Activated CD4-positive, alpha-beta T cell treated with anti-CD3 and anti-CD28 coated beads, Interleukin-2, amount 50 U/mL, for 4 hours (primary cell): ENCODE results near the gene PIBF1.
"Not testable (repeated sequence)": the region's sequence is repeated elsewhere in the genome, so short reads cannot be mapped to it uniquely, and the experiment has no call there.

Experiments
- DNase-seq, 2 experiments: peaks; one replicate each; pipeline ENCODE4 v3.0.0-alpha.2; 2020

PIBF1 gene, protein sequence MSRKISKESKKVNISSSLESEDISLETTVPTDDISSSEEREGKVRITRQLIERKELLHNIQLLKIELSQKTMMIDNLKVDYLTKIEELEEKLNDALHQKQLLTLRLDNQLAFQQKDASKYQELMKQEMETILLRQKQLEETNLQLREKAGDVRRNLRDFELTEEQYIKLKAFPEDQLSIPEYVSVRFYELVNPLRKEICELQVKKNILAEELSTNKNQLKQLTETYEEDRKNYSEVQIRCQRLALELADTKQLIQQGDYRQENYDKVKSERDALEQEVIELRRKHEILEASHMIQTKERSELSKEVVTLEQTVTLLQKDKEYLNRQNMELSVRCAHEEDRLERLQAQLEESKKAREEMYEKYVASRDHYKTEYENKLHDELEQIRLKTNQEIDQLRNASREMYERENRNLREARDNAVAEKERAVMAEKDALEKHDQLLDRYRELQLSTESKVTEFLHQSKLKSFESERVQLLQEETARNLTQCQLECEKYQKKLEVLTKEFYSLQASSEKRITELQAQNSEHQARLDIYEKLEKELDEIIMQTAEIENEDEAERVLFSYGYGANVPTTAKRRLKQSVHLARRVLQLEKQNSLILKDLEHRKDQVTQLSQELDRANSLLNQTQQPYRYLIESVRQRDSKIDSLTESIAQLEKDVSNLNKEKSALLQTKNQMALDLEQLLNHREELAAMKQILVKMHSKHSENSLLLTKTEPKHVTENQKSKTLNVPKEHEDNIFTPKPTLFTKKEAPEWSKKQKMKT

DNA sequence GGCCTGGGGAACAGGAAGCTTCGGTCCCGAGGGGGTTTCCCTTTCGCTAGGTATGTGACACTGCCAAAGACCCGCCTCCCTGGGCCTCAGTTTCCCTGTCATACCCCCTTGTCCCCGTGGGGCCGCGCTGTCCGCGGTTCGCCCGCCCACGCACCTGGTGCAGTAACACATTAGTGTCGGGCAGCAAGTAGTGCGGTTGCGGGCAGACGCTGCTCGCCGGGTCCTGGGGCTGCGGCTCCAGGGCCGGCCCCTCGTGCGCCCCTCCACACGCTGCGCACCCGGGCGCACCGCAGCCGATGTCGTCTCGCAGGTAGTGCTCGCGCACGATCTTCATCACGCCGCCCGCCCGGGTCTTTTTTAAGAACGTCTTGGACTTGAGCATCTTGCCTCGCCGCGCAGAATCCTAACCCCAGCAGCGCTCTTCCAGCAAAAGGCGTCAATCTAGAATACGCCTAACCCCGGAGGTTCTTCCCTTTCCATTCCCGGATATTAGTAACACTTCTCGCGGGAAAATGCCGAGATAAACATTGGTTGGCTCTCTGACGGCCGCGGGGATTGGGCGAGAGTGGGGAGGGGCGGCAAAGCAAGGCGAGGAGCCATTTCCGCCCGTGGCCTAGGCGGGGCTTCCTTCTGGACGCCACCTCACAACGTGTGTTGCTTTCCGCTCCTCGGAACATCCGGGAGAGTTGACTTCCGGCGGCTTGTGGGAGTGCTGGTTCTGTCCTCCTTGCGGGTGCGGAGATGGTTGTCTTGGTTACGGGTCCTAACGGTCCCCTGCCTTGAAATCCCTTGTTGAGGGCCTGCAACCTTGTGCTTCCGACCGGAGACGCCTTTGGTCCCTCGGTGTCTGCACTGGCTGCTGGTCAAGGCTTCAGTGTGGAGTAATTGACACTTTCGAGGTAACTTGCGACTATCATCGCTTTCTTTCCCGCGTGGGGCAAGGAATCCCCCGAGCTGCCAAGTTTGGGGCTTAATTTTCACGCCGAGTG lies at the start of gene PIBF1, which contains the start of gene DIS3:
Gene PIBF1 (plus strand): TSS at position 683 of the 989 bp plus-strand sequence. CDS start 1,337 bp downstream, outside the sequence.
Gene DIS3 (minus strand): TSS at position 450 of the 989 bp plus-strand sequence. CDS start 68 bp downstream, at position 382.
- DNase-seq = peak; percentile 93 to 95

DNA sequence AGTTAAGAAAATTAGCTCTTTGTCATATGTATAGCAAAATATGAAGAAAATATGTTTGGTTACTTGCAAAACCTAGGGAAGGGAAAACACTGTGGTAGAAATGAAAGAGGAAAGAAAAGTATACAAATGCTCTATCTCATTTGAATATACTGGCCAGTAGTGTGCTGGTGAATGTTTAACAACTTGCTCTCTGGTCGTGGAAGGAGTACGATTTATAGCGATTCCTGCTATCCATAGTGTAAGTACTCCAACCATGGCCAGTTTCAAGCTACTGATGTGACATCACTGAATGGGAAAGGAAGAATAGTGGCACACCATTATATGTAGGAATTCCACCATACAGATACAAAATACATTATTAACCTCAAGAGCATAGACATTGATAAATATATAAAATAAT lies 44.9 kb upstream of the PIBF1 start:
- no peak for DNase-seq

DNA sequence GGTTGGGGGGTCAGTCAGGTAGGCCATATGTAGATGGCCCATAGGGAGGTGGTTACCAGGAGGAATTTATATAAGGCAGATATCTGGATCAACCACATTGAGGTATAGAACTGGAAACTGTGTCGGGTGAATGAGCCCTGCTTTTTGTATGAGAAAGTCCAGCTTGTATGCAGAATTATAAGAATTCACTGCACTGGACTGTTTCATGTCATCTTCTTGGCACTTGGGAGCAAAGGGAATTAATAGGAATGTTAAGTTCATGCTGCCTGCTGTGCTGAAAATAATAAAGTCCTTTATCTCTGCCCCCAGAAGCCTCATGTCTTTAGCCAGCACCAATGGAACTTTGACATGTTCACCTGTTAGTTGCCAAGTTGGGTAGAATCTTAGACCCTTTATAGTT lies 41.9 kb upstream of the PIBF1 start:
- no peak for DNase-seq

DNA sequence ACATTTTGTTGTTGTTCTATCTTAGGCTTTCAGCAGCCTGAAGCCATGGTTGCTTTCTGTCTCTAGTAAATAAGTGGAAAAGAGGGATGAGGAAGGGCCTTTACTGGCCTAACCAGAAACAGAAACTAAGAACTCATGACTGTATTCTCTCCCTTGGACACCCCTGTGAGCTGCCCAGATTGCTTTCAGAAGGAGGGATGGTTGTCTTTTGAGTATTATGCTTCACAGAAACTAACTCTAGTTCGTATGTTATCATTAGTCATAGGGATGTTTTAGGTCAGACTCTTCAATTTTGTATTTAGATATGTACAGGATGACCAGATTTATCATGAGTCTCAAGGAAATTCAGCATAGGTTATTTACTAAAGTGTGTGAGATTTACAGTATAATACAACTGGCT lies 36.7 kb upstream of the PIBF1 start:
- DNase-seq = no peak

DNA sequence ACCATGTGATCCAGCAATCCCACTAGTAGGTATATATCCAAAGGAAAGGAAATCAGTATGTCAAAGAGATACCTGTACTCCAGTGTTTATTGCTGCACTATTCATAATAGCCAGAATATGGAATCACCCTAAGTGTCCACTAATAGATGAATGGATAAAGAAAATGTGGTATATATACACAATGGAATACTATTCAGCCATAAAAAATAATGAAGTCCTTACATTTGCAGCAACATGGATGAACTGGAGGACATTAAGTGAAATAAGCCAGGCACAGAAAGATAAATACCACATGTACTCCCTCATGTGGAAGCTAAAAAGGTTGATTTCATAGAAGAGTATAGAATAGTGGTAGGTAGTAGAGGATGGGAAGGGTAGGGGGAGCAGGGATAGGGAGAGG lies 30.7 kb upstream of the PIBF1 start:
- DNase-seq = no peak

DNA sequence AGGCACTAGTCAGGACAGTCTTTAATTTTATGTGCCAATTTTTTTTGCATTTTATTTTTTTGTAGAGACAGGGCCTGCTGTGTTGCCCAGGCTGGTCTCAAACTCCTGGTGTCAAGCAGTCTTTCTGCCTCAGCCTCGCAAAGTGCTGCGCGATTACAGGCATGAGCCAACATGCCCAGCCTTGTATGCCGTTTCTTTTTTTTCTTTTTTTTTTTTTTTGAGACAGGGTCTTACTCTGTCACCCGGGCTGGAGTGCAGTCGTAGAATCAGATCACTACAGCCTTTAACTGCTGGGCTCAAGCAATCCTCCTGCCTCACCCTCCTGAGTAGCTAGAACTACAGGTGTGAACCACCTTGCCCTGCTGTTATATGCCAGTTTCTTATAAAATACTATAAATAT lies 27.8 kb upstream of the PIBF1 start:
- no peak for DNase-seq

DNA sequence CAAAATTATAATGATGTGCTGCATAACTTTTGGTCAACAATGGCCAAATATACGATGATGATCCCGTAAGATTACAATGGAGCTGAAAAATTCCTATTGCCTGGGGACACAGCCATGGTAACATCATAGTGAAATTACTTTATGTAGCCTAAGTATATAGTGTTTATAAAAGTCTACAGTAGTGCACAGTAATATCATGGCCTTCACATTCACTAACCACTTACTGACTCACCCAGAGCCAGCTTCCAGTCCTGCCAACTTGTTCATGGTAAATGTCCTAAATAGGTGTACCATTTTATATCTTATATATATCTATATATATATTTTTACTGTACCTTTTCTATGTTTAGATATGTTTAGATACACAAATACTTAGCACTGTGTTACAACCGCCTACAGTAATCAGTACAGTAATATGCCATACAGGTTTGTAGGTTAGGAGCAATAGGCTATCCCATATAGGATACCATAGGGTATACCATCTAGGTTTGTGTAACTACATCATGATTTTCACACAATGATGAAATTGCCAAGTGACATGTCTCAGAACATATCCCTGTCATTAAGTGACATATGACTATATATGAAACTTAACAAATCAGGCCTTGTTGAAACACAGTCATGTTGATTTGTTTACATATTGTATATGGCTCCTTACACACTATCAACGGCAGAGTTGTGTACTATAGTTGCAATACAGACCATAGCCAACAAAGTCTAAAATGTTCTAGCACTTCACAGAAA lies 24.0 kb upstream of the PIBF1 start:
- no peak for DNase-seq

DNA sequence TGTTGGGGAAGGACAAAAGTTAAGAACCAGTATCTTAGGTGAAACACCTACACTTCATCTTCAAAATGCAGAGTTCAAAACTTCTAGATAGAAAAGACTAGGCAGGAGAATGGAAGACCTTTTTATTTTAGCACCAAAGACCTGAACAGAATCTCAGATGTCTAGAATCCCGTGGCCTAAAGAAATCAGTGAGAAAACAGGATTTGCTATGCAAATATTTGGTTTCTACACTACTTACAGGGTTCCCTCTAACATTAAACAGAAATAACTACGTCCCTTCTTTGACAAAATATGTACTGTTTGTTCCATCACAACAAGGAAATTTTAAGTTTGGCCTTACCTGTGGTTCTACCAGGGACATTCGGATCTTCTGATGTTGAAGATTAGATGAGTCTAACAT lies 21.7 kb upstream of the PIBF1 start:
- DNase-seq = no peak

DNA sequence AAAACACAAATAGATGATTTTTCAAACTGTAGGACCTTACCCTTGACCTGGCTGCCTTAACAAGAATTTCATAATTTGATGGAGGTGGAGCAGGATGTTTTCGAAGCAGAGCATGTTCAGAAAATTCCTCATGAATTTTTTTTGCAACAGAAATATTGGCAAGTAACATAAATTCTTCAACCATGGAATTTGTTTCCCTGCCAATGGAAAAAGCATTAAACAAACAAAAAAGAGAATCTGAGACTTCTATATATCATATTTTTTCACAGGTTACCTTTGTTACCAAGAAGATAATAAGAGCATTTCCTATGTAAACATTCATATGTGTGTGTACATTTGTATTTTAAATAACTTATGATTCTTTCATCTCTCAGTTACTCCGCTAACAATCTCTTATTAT lies 18.5 kb upstream of the PIBF1 start:
- no peak for DNase-seq

DNA sequence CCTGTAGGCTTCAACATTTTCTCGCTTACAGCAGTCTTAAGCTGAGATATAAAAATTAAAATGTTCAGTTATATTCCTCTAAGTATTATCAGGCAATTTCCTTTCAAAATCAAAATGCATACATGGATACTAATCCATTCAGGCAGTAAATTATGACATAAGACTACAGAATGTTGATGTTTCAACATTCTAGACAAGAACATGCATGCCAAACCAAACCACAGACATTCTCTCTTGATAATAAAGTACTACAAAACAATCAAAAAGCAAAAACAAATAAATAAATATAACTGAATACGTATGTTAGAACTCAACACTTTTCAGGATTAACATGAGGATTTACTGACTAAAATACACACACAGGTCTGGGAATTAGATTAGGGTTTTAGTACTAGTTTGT lies 7.9 kb upstream of the PIBF1 start:
- no peak for DNase-seq

DNA sequence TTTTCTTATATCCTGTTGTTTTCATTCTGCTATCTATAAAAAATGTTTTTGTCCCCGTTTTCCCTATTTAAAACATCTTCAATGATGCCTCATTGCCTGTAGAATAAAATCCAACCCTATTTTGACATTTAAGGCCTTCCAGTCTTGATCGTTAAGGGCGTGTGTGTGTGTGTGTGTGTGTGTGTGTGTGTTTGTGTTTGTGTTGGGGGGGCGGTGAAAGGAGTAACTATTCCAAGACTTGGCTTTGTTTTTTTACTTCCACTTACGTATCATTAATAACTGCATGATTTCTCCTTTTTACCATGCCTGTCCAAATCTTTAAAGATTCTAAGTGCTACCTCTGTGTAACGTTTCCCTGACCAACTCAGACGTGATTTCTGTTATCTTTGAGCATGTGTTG lies 784 bp downstream of the PIBF1 start:
- DNase-seq = no peak

DNA sequence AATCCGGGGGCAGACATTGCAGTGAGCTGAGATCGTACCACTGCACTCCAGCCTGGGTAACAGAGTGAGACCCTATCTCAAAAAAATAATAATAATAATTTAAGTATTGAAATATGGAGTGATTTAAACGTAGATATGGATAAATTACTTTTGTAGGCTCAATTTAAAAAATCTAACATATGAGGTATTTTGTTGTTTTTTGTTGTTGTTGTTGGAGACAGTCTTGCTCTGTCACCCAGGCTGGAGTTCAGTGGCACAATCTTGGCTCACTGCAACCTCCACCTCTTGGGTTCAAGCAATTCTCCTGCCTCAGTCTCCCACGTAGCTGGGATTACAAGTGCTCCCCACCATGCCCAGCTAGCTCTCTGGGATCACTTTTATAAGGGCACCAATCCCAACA lies 2.7 kb downstream of the PIBF1 start:
- not testable (repeated sequence) for DNase-seq

DNA sequence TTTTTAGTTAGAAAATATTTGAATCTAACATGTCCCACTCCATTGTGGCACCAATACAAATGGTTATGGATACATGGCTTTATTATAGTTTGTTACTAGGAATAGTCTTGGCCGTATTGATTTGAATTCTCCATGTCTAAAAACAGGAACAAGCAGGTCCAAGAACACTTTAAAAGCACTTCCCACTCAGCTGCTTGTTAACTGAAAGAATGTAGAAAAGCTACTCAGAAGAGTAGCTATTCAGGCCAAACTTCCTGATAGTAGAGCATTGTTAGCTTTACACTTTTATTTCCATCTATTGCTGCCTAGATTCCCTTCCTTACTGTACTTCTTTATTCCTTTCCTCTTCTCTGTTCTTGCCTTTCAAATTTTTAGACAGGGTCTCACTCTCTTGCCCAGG lies 6.9 kb downstream of the PIBF1 start:
- no peak for DNase-seq

DNA sequence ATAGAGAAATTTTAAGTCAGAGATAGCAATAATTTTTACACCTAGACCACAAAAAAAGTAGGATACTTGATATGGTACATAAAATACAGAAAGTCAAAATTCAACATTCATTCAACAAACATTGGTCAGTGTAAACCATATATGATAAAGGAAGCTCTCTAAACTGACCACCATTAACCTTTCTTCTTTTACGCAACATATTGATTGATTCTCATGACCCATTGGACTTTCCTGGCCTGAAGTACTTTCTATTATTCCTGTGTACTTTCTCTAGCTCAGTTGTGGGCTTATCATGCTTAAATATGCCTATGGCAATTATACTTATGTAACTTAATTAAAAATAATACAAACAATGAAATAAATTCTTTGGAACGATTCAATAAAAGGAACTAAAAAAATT lies 10.7 kb downstream of the PIBF1 start:
- DNase-seq = no peak

DNA sequence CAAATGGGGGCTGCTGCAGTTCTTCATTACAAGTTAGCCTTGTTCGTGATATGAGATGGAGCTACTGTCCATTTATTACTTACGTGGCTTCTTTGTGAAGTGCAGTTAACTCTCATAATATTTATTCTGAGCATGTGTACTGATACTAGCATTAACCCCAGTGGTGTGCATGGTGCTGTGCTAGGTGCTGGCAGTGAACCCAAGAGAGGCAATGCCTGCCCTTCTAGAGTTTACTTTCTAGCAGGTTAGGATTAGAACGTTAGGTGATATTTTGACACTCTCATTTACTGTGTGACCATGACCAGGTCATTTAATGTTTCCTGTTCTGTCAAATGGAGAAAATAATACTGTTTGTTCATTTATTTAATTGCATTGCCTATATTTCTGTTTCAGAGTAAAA lies 16.9 kb downstream of the PIBF1 start:
- DNase-seq = no peak

DNA sequence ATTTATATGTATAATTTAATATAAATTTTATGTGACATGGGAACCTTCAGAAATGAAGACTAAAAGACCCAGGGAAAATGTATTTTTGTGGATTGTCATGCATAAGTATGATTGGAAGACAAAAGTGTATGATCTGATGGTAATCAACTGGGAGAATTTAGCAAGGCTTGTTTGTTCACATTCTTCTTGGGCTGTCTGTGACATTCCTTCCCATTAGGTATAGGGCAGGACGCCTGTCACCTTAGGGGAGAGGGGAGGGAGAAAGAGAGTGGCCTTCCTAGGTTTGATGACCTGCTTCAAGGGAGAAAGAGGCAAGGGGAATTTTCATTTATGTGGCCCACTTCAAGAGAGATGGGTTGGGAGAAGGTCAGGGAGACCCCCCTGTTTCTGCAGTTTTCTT lies 22.4 kb downstream of the PIBF1 start:
- no peak for DNase-seq

DNA sequence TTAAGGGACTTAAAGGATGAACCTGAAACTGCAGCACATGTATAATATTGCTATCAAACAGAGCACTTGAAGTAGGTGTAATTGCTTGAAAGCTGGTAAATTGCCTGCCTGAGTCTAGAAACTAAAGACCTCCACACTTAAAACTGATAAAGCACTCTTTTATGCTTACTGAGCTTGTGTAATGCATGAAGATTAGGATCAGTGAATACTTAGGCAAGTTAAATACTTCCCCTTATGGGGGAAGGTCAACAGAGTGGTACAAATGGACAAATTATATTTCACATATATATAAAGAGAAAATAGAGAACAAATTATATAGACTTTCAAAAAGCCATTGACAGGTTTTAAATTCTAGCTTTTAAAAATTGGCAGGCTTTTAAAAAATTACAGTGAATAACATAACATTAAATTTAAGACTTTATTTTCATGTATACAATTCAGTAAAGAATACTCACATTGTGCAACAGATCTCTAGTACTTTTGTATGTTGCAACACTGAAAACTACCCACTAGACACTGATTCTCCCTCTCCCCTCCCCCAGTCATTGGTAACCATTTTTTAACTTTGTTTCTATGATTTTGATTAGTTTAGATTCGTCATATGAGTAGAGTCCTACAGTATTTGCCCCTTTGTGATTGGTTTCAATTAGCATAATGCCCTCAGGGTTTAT lies 23.9 kb downstream of the PIBF1 start:
- DNase-seq = no peak

DNA sequence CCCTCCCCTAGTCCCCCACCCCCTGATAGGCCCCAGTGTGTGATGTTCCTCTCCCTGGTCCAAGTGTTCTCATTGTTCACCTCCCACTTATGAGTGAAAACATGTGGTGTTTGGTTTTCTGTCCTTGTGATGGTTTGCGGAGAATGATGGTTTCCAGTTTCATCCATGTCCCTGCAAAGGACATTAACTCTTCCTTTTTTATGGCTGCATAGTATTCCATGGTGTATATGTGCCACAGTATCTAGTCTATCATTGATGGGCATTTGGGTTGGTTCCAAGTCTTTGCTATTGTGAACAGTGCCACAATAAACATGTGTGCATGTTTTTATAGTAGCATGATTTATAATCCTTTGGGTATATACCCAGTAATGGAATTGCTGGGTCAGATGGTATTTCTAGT lies 24.6 kb downstream of the PIBF1 start:
- DNase-seq = not testable (repeated sequence)

DNA sequence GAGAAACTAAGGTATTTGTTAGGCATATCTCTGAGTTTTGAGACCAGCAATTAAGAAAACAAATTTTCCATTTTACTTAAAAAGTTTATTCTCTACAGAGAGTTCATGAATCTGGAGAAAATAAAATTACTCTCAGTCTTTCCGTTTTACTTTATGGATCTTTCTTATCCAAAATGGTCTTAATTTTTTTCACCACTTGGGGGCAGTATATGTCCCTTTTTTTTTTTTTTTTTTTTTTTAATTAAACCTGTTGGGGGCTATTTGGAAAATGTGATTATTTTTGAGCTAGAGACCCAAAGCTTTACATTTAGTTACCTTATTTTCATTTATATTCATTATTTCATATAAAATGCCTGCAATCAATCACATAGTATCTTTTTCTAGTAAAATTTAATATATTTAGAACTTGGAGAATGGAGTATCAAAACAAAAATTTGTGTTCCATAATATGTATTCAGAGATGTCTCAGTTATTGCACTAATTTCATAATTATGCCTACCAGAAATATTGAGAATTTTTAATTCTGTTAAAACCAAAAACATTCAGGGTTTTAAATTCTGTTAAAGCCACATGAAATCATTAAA lies 27.1 kb downstream of the PIBF1 start:
- no peak for DNase-seq

DNA sequence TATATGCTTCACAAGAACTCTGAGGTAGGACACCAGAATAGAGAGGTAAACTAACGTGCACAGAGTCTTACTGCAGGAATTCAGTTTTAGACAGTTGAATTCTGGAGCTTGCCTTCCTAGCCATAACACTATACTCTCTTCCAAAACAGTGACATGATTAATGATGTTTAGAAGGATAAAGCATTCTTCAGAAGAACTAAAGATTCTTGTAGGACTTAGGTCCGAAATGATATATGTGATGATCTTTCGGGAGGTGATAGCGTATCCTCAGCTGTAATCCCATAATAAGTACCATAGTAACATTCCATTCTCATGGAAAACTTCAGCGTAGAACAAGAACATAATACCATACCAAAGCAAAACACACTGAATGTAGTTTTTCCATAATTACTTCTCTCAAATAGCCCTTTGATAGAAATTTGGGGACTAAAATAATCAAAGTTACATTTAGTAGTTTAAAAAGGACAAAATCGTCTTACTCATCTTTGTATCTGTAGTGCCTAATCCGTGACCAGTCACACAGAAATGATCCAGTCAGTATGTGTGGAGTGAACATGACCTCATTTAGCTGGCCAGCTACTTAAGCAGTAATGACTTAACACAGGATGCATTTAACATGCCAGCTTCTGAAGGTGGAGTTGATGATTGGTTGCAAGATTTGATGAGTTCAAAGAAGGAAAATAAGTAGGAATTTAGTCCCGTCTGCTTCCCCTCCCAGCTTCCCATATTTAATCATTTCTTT lies 38.4 kb downstream of the PIBF1 start:
- DNase-seq = no peak

DNA sequence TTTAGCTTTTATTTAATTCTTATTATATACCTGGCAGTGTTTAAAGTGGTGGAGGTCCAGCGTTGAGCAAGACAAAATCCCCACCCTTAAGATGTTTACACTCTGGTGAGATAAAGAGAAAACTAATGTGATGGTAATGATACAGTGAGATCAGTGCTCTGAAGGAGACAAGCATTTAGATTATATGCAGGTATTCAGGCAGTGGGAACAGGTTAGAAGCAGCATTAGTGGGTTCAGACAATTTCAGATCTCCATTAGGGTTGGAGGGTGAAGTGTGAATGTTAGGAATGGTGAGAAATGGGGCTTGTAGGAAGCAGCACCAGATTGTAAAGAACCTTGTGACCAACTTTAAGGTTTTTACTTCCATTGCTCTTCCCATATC lies 39.0 kb downstream of the PIBF1 start:
- no peak for DNase-seq
